Endothelial cell of umbilical vein (primary cell): ENCODE data around the gene NFATC3. TPM values are rescaled to one million over a fixed set of nuclear protein-coding genes. Genes with fewer than 3 reads are reported as not detected.
A peak's percentile ranks its signal among the peaks of the same experiment; 100 is the strongest.

ENCODE experiments used
- BruUV-seq: library from RNA; stranded (reverse); fragments of 400-500 nt; replicated peaks from 2 replicates; lab custom pipeline; 2021; lab: Mats Ljungman, UMichigan
- CTCF ChIA-PET: fragments of 300-600, 350-600 bp; sonication (Branson Sonifier 250); formaldehyde crosslinking; loops from one replicate; lab custom pipeline; 2021; ENCODE audit warnings: antibody characterized with exemption, inconsistent platforms; lab: Charles Lee
- POLR2A ChIA-PET: fragments of 300-600, 350-600 bp; sonication (Branson Sonifier 250); formaldehyde crosslinking; loops from one replicate; lab custom pipeline; 2021; ENCODE audit warnings: antibody characterized with exemption, inconsistent platforms; lab: Charles Lee
- DNase-seq: peaks from one replicate; pipeline ENCODE4 v3.0.0-alpha.2; 2011; ENCODE audit warnings: low read depth, low spot score
- FAIRE-seq: peaks from 2 replicates; lab custom pipeline; 2011; peaks lifted over from hg19 to GRCh38; lab: Jason Lieb, UNC
- H2AFZ ChIP-seq: 2 replicates; pipeline ENCODE4 v1.6.0; 2012; ENCODE audit warnings: low read depth, low read length, control low read depth, inconsistent platforms
- H3K27ac ChIP-seq: 2 replicates; pipeline ENCODE4 v1.5.1; 2011; ENCODE audit warnings: low read depth, mild to moderate bottlenecking, control low read depth, low read length, moderate library complexity; ENCODE audit not compliant: insufficient read depth
- H3K27me3 ChIP-seq, 2 experiments: 2 replicates each; pipeline versions ENCODE4 v1.6.0 to v1.6.1; 2011; ENCODE audit warnings: low read length in 2 of 2, mixed read lengths in 1 of 2; ENCODE audit not compliant: control insufficient read depth in 2 of 2, insufficient read depth in 2 of 2
- H3K36me3 ChIP-seq, 2 experiments: 2 replicates in 1 of 2; 3 replicates in 1 of 2; pipeline ENCODE4 v1.5.1; 2011; ENCODE audit warnings: low read length in 2 of 2, mild to moderate bottlenecking in 1 of 2, moderate library complexity in 1 of 2; ENCODE audit not compliant: control insufficient read depth in 2 of 2, insufficient read depth in 2 of 2; ENCODE audit errors: extremely low read depth in 1 of 2
- H3K4me1 ChIP-seq: 3 replicates; pipeline ENCODE4 v1.5.1; 2011; ENCODE audit warnings: mild to moderate bottlenecking, low read length; ENCODE audit not compliant: control insufficient read depth, insufficient read depth; ENCODE audit errors: extremely low read depth
- H3K4me2 ChIP-seq: 2 replicates; pipeline ENCODE4 v1.6.1; 2011; ENCODE audit warnings: low read length, control low read depth, mixed read lengths; ENCODE audit not compliant: insufficient read depth
- H3K4me3 ChIP-seq, 3 experiments: fragments of 200-600 bp in 1 of 3; sonication (generic), shearing (Covaris generic) in 1 of 3; replicated peaks in 1 of 3; 2 replicates each; pipeline ENCODE4 v1.5.1; 2011 to 2016; ENCODE audit warnings: control low read depth in 3 of 3, low read length in 3 of 3, mild to moderate bottlenecking in 2 of 3, inconsistent platforms in 1 of 3, low read depth in 1 of 3, moderate library complexity in 1 of 3; ENCODE audit not compliant: insufficient read depth in 1 of 3
- H3K79me2 ChIP-seq: 2 replicates; pipeline ENCODE4 v1.6.0; 2012; ENCODE audit warnings: low read length, inconsistent platforms; ENCODE audit not compliant: control insufficient read depth, insufficient read depth
- H3K9ac ChIP-seq: replicated peaks from 2 replicates; pipeline ENCODE3; 2011; ENCODE audit warnings: low read length, control low read depth; ENCODE audit not compliant: insufficient read depth; ENCODE audit errors: extremely low read depth
- H3K9me1 ChIP-seq: replicated peaks from 3 replicates; pipeline ENCODE4 v1.6.0; 2011; ENCODE audit warnings: mild to moderate bottlenecking, low read length; ENCODE audit not compliant: control insufficient read depth, insufficient read depth; ENCODE audit errors: extremely low read depth
- H3K9me3 ChIP-seq: replicated peaks from 2 replicates; pipeline ENCODE4 v1.5.1; 2012; ENCODE audit warnings: low read length, inconsistent platforms; ENCODE audit not compliant: control insufficient read depth, insufficient read depth
- H4K20me1 ChIP-seq: replicated peaks from 2 replicates; pipeline ENCODE3; 2011; ENCODE audit warnings: mild to moderate bottlenecking, low read length; ENCODE audit not compliant: control insufficient read depth, insufficient read depth; ENCODE audit errors: extremely low read depth
- EZH2 ChIP-seq: IDR thresholded peaks from 2 replicates; pipeline ENCODE4 v1.6.1; 2012; ENCODE audit warnings: borderline replicate concordance, low read depth, mild to moderate bottlenecking, moderate library complexity, low read length, inconsistent platforms; ENCODE audit not compliant: severe bottlenecking
- FOS ChIP-seq: IDR thresholded peaks from 2 replicates; pipeline ENCODE4 v1.6.1; 2011; ENCODE audit warnings: mild to moderate bottlenecking, low read length, moderate library complexity, borderline replicate concordance; ENCODE audit not compliant: insufficient read depth
- GATA2 ChIP-seq: IDR thresholded peaks from 2 replicates; pipeline ENCODE4 v1.7.0; 2011; ENCODE audit warnings: low read depth, mild to moderate bottlenecking, moderate library complexity, mixed read lengths, low read length; ENCODE audit not compliant: insufficient read length, insufficient read depth
- JUN ChIP-seq: IDR thresholded peaks from 2 replicates; pipeline ENCODE4 v1.6.1; 2011; ENCODE audit warnings: borderline replicate concordance, low read depth; ENCODE audit not compliant: insufficient read length, insufficient read depth
- MAX ChIP-seq: IDR thresholded peaks from 2 replicates; pipeline ENCODE4 v1.6.1; 2011; ENCODE audit not compliant: insufficient read depth, insufficient read length
- MYC ChIP-seq: IDR thresholded peaks from one replicate; pipeline ENCODE4 v1.6.1; 2011; ENCODE audit warnings: mild to moderate bottlenecking, low read depth, low read length
- POLR2A ChIP-seq: IDR thresholded peaks from 2 replicates; pipeline ENCODE4 v1.6.1; 2012; ENCODE audit warnings: low read depth, mild to moderate bottlenecking, control low read depth, low read length
- POLR2AphosphoS5 ChIP-seq: IDR thresholded peaks from 2 replicates; pipeline ENCODE4 v1.6.1; 2012; ENCODE audit warnings: low read depth, mild to moderate bottlenecking, control low read depth, low read length, moderate library complexity; ENCODE audit not compliant: insufficient read depth
- dilution Hi-C: fragments of 300-500 bp; cut with MboI; formaldehyde crosslinking; loops from one replicate; pipeline ENCODE4 v1.15.0; 2019; ENCODE audit warnings: low sequenced_read_pairs; ENCODE audit not compliant: extremely low pct_ligation_motif_present
- intact Hi-C: fragments of 100-400 bp; cut with micrococcal nuclease; formaldehyde crosslinking; loops from one replicate; pipeline ENCODE4 v1.10.0; 2022
- polyA plus RNA-seq, 4 experiments: library from polyadenylated mRNA; depleted of rRNA in 3 of 4; stranded (reverse) in 3 of 4; unstranded in 1 of 4; fragments of >200 nt; gene quantifications; 2 replicates each; pipeline versions ENCODE4 v1.2.1 to v1.2.3, GENCODE V29; 2011 to 2012; ENCODE audit warnings: missing spikeins in 1 of 4
- total RNA-seq: library from RNA; stranded (reverse); gene quantifications from 2 replicates; pipeline ENCODE4 v1.2.3, GENCODE V29; 2021
- TF ChIP-seq, protein P1 (sequence below), 2 donors: IDR thresholded peaks; 1 replicate in 1 of 2; 2 replicates in 1 of 2; pipeline ENCODE4 v1.5.1; 2011; ENCODE audit warnings: low read length in 2 of 2, mild to moderate bottlenecking in 2 of 2, moderate library complexity in 2 of 2, control low read depth in 1 of 2, inconsistent platforms in 1 of 2, low read depth in 1 of 2; ENCODE audit not compliant: insufficient read depth in 1 of 2; ENCODE audit errors: extremely low read depth in 1 of 2

Gene NFATC3
- total and polyA plus RNA-seq, 2 donors (not counting 3 experiments of a cell fraction or from before 2014, with no cell fraction given): 15.6 to 33.1 TPM

- no peaks in the 10 kb centered on the region for H3K27me3 ChIP-seq
- no peaks in the 10 kb centered on the region for H3K4me1 ChIP-seq
- TSS peak; percentile 67 for BruUV-seq
- H4K20me1 ChIP-seq: no peaks in the 10 kb centered on the region
- TF ChIP-seq GATA2 (no peak), POLR2A (no peak), MAX (no peak), EZH2 (no peak), POLR2AphosphoS5 (no peak), FOS (no peak), MYC (no peak), JUN (no peak)
- TF ChIP-seq, protein P1, sequence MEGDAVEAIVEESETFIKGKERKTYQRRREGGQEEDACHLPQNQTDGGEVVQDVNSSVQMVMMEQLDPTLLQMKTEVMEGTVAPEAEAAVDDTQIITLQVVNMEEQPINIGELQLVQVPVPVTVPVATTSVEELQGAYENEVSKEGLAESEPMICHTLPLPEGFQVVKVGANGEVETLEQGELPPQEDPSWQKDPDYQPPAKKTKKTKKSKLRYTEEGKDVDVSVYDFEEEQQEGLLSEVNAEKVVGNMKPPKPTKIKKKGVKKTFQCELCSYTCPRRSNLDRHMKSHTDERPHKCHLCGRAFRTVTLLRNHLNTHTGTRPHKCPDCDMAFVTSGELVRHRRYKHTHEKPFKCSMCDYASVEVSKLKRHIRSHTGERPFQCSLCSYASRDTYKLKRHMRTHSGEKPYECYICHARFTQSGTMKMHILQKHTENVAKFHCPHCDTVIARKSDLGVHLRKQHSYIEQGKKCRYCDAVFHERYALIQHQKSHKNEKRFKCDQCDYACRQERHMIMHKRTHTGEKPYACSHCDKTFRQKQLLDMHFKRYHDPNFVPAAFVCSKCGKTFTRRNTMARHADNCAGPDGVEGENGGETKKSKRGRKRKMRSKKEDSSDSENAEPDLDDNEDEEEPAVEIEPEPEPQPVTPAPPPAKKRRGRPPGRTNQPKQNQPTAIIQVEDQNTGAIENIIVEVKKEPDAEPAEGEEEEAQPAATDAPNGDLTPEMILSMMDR (IDR thresholded peaks at IDR 0.05; ENCODE audit: extremely low read depth in 1 of 2, insufficient read depth in 1 of 2, low read depth in 1 of 2, low read length in 2 of 2): no peak
- H3K4me2 ChIP-seq: no peak overlapping the region
- H3K9ac ChIP-seq: no peak overlapping the region
- dilution Hi-C loops: no loop called here
- no peak overlapping the region for H3K27ac ChIP-seq
- H3K9me1 ChIP-seq: no peaks in the 10 kb centered on the region
- DNase-seq (no peak), FAIRE-seq (no peak)
- H3K4me3 ChIP-seq: no peak overlapping the region
- no peaks in the 10 kb centered on the region for H3K79me2 ChIP-seq
- H3K9me3 ChIP-seq: no peaks in the 10 kb centered on the region
- intact Hi-C loops: no loop called here
- ChIA-PET CTCF (no interaction called here), POLR2A (no interaction called here)
- H3K36me3 ChIP-seq: peaks cover 5 to 19% of the 10 kb centered on the region in 2 experiments
- H2AFZ ChIP-seq: no peak overlapping the region
Measured at GRCh38 chr16:68190736-68191510, 105.8 kb downstream of the NFATC3 start.
